C4-2B (cell line): ENCODE measurements around the gene SLC43A2.

Source experiments
- H3K27ac ChIP-seq: fragments of 450-650 bp; 2 replicates; pipeline ENCODE4 v1.5.1; 2017
- CTCF ChIP-seq: fragments of 450-650 bp; conservative IDR thresholded peaks from 2 replicates; pipeline ENCODE4 v1.5.1; 2017; ENCODE audit warnings: mild to moderate bottlenecking
- ZFX ChIP-seq: fragments of 450-650 bp; IDR thresholded peaks from 2 replicates; pipeline ENCODE4 v1.6.1; 2017

The SLC43A2 gene

DNA sequence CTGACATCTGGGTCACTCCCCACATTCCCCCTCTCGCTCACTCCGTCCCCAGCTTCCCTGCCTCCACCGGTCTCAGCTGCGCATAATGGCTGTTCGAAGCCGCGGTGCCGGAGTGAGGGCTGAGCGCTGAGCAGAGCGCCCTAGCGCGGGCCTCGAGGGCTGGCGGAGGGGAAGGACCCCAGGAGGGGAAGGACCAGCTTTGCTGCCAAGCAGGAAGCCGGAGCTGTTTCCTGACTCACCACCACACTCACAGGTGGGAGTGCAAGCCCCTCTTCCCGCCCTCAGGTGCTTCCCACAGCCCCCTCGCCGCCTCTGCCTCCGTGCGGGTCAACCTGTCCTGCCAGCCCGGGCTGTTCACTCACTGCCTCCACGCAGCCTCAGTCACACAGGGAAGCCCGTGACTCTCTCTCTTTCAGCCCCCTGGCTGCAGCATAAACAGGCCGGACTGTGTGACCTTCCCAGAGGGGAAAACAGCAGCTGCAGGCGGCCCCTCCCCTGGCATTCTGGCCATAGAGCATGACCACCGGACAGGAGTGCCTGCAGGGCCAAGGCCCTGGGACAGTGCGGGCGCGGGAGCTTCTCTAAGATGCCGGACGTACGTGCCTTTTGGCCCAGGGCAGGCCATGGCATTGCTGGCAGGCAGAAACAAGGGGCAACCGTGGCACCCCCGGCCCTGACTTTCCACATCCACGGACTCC is 23.7 kb downstream of the SLC43A2 start:
- no peak overlapping the region for H3K27ac ChIP-seq
- TF ChIP-seq CTCF (no peak), ZFX (no peak)

- H3K27ac ChIP-seq = no peak overlapping the region
- no peak for TF ChIP-seq CTCF
- TF ChIP-seq ZFX = no peak
Observed at GRCh38 chr17:1601571-1601970, 27.1 kb downstream of the SLC43A2 start.

- TF ChIP-seq ZFX (no peak), CTCF (no peak)
- H3K27ac ChIP-seq = peak overlapping the region; percentile 95
Observed at GRCh38 chr17:1598399-1599095, 30.1 kb downstream of the SLC43A2 start.

DNA sequence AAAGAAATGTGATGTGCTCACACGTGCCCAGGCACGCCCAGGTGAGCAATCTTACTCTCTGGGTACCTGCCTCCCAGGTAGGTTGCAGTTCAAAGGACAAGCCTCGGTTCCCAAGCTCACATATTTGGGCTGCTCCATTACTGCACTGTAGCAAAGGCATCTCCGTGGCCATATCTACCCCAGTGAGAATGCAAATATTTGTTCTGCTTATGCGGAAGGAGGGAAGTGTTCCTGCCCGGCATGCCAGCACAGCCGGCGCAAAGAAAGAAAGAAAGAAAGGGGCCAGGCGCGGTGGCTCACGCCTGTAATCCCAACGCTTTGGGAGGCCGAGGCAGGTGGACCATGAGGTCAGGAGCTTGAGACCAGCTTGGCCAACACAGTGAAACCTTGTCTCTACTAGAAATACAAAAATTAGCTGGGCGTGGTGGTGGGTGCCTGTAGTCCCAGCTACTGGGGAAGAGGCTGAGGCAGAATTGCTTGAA is 30.7 kb downstream of the SLC43A2 start:
- H3K27ac ChIP-seq = peak overlapping the region; percentile 95
- TF ChIP-seq ZFX (no peak), CTCF (no peak)

GRCh38 chr17:1593630-1593931 is 35.1 kb downstream of the SLC43A2 start:
- no peak overlapping the region for H3K27ac ChIP-seq
- no peak for TF ChIP-seq ZFX
- TF ChIP-seq CTCF = no peak

DNA sequence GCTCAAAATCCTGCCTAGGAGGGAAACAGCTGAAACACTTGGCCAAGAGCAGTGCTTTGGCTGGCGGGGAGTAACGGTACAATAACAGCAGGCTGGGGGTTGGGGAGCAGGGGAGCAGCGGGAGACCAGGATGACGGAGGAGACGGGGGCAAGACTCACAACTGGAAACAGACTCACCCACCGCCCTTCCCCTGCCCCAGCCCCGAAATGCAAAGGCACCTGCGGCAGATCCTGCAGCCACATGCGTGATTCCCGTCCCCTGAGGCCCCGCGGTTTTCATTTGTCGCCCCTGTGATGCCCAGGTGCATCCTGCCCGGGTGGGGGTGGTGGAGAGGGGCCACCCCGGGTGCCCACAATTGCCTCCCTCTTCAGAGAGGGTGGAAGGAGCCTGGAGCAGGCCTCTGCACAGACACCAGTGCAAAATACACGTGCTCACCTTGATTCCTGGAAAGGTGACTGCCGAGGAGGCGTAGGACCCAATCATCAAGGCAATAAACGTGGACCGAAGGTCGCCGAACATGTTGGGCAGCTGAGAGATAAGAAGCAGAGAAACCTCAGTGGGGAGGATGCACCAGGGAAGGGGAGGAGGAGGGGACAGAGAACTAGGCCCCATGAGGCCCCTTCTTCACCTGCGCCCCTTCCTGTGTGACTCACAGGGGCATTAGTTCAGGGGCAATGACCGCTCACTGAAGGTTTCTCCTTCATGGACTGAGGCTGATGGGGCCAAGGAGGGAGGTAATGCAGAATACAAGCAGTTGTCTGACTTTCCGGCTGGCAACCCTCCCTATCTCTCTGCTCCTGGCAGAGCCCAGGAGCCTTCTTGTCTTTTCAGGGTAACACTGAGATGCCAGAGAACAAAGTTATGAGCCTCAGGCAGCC is 35.6 kb downstream of the SLC43A2 start:
- H3K27ac ChIP-seq = no peak overlapping the region

More for the DNA sequence above, 35.6 kb downstream of the SLC43A2 start:
- TF ChIP-seq ZFX (no peak), CTCF (no peak)
